ENCODE results near the gene HSF2BP.

DNA sequence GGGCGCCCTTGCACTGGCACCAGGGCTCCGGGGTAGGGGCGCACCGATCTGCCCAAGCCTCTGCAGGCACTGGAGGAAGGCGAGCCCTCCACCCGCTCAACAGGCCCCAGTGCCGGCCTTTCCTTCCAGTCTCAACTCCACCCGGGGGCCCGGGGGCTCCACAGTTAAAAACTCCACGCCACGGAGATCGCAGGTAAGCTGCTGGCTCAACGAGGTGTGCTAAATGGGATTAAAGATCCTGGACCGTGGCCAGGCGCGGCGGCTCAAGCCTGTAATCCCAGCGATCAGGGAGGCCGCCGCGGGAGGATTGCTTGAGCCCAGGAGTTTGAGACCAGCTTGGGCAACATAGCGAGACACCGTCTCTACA lies 536 bp downstream of the HSF2BP start:
- TF ChIP-seq, protein P1, sequence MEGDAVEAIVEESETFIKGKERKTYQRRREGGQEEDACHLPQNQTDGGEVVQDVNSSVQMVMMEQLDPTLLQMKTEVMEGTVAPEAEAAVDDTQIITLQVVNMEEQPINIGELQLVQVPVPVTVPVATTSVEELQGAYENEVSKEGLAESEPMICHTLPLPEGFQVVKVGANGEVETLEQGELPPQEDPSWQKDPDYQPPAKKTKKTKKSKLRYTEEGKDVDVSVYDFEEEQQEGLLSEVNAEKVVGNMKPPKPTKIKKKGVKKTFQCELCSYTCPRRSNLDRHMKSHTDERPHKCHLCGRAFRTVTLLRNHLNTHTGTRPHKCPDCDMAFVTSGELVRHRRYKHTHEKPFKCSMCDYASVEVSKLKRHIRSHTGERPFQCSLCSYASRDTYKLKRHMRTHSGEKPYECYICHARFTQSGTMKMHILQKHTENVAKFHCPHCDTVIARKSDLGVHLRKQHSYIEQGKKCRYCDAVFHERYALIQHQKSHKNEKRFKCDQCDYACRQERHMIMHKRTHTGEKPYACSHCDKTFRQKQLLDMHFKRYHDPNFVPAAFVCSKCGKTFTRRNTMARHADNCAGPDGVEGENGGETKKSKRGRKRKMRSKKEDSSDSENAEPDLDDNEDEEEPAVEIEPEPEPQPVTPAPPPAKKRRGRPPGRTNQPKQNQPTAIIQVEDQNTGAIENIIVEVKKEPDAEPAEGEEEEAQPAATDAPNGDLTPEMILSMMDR (optimal IDR thresholded peaks at IDR 0.05 in 1 of 3, IDR thresholded peaks at IDR 0.05 in 1 of 3, conservative IDR thresholded peaks at IDR 0.05 in 1 of 3; ENCODE audit: extremely low read depth in 1 of 3, insufficient read depth in 2 of 3, low read length in 3 of 3) = no peak
- TF ChIP-seq EZH2 (IDR thresholded peaks at IDR 0.05; ENCODE audit: low read length) = no peak
